ENCODE data around the gene LRRC27.
A peak's percentile ranks its signal among the peaks of the same experiment; 100 is the strongest.

LRRC27 gene

GRCh38 chr10:132392184-132392800, 60.3 kb downstream of the LRRC27 start:
- no peak for ATAC-seq

GRCh38 chr10:132392811-132393694, 61.1 kb downstream of the LRRC27 start:
- no peak for ATAC-seq

- ATAC-seq: no peak
Observed at GRCh38 chr10:132393695-132394181, 61.7 kb downstream of the LRRC27 start.

DNA sequence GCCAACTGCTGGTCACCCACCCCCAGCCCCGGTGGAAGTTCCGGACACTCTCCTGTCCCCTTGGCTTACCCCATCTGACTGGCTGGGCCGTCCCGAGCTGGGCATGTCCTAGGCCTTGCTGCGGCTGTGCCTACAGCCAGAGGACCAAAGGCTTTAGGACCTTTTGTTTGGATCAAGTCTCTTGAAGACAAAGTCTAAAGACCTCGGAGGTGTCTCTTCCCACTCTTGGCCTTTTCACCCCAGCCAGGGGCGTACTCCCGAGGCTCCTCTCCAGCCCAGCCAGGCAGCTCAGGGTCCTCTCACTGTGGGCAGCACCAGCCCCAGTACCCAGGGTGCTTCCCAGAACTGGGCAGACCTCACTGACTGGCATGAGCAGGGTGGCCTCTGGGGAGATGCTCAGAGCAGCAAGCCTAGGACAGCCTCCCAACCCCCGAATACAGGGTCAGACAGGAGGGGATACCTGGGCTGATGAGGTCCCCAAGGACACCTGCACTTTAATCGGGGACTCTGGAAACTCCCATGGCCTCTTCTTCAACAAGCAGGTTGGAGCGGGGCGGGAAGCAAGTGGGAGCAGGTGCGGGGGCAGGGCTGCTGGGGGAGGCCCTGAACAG, 62.3 kb downstream of the LRRC27 start:
- ATAC-seq: no peak

GRCh38 chr10:132394936-132395703, 63.1 kb downstream of the LRRC27 start:
- ATAC-seq: no peak

- ATAC-seq: no peak
Observed at GRCh38 chr10:132395704-132396493, 63.9 kb downstream of the LRRC27 start.

DNA sequence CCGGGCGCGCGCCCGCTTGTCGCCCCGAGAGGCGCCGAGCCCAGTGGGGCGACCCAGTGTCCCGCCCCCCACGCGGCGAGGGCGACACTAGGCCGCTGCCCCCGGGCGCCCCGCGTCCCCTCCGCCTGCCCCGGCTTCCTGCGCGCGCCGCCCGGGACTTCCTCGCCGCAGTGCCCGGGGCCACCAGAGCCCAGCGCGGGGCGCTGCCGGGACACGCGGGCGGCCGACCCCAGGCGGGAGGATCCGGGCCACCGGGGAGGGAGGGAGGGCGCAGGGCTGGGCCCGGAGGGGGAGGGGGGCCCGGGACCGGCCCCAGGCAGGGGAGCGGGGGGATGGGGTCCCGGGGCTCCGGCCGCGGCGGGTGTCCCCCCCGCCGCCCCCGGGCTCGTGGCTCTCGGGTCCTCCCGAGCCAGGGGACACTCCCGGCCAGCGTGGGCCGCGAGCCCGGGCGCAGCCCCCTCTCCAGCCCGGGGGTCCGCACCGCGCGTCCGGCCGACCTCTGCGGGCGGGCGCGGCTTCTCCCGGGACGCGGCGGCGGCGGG, 64.6 kb downstream of the LRRC27 start:
- peak; percentile 64 to 68 for ATAC-seq

DNA sequence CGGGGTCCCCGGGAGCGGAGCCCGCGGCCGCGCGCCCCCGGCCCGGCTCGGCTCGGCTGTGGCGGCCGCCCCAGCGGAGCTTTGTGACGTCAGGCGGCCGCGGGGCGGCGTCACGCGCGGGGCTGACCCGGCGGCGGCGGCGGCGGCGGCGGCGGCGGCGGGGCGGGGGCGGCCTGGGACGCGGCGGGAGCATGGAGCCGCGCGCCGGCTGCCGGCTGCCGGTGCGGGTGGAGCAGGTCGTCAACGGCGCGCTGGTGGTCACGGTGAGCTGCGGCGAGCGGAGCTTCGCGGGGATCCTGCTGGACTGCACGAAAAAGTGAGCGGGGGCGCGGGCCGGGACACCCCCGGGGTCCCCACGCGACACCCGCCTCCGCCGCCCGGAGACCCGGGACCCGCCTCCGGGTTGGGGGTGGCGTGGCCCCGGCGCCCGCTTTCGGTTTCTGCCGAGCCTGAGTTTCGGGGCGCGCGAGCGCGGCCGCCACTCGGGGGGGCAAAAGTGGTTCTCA, 65.1 kb downstream of the LRRC27 start, which contains the start of gene PWWP2B:
Gene PWWP2B, plus strand, starts transcription at position 165 of the 506 bp plus-strand sequence. Its CDS starts 27 bp downstream, at position 192.
- ATAC-seq: peak; percentile 22 to 40

DNA sequence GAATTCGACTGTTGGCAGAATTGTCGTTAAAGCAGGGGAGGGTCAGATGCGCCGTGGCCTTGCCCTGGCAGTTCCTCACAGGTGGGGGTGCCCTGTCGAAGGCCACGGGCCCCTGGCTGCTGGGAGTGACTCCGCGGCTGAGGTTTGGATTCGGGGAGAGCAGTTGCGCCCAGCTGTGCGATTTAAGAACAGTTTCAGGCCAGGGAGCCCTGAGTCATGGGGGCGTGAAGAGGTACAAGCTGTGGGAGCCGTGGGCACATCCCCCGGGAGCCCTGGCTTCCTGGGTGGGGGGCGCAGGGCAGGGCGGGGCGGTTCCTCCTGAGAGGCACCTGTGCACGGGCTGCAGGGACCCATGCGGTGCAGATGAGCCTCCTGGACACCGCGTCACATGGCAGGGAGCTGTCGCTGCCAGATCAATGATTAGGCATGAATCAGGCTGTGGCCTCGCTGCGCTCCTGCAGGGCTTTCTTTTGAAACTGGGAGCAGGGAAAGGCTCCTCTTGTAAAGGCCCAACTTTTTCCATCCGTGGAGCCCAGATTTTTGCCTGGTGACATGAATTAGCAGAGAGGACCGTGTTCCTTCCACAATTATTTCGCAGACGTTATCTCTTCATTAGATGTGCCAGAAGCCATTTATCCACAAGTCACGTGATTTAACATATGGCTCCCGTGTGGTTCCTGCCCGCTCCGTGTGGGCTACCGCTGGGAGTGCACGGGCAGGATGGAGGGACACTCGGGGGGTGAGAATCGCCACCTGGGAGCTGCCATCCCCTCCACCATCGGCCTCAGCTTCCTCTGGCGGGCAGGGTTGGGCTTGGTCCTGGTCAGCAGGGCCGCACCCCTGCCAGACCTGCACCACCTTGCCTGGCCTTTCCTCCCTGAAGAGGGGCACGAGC, 65.9 kb downstream of the LRRC27 start:
- ATAC-seq: peak; percentile 30 to 31

GRCh38 chr10:132398566-132398991, 66.6 kb downstream of the LRRC27 start:
- no peak for ATAC-seq

GRCh38 chr10:132399117-132400035, 67.4 kb downstream of the LRRC27 start:
- ATAC-seq: no peak

- ATAC-seq: no peak
Observed at GRCh38 chr10:132400041-132400546, 68.1 kb downstream of the LRRC27 start.

DNA sequence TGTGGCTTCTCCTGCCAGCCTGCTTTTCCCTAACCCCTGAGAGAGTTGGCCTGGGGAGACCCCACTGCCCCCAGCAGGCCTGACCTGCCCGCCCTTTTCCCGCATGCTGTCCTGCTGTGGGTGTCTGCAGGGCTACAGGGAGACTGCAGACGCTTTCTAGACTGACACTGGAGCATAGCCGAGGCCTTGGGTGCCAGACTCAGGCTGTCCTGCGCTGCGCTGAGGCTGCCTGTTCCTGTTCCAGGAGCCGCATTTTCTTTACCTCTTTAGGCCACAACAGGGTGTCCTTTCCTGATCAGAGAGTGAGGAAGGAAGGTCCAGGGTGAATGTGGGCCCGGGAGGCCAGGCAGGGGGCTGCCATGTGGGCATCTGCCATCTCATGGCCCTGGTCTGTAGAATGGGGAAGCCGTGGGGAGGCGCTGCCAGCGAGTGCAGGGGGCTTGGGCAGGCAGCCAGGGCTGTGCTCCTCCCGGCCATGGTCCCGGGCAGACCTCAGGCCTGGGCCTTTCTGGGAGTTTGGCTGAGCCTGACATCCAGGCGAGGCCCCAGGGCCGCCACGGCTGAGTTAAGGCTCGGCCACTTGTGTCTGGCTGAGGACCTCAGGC, 68.7 kb downstream of the LRRC27 start:
- ATAC-seq: no peak

DNA sequence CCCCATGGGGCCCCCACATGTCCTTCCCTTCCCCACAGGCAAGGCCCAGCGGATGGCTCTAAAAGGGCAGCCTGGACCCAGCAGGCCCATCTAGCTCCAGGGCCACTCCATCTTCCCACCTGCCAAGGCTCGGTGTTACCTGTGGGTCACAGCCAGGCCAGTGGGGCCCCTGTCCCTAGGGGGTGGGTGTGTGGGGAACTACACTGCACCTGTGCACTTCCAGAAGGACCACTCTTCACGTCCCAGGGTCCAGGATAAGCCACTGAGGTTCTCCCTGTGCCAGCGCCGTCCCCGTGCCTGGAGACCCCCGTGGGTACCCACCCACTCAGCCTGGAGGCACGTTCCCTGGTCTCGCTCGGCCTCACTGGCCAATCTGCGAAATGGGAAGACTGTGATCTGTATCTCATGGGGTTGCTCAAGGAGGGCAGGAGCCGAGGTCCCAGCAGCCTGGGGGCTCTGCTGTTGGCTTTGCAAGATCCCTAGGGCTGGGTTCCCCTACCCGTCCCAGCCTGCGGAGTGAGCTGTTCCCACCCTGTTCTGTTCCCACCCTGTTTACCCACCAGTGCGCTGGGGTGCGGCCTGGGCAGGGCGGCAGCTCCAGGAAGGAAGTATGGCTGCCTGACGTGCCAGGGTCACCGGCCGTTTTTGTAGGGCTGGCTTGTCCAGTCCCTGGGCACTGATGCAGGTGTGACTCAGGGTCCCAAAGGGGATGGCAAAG, 69.6 kb downstream of the LRRC27 start:
- ATAC-seq: no peak

GRCh38 chr10:132402781-132403241, 70.8 kb downstream of the LRRC27 start:
- ATAC-seq: no peak

DNA sequence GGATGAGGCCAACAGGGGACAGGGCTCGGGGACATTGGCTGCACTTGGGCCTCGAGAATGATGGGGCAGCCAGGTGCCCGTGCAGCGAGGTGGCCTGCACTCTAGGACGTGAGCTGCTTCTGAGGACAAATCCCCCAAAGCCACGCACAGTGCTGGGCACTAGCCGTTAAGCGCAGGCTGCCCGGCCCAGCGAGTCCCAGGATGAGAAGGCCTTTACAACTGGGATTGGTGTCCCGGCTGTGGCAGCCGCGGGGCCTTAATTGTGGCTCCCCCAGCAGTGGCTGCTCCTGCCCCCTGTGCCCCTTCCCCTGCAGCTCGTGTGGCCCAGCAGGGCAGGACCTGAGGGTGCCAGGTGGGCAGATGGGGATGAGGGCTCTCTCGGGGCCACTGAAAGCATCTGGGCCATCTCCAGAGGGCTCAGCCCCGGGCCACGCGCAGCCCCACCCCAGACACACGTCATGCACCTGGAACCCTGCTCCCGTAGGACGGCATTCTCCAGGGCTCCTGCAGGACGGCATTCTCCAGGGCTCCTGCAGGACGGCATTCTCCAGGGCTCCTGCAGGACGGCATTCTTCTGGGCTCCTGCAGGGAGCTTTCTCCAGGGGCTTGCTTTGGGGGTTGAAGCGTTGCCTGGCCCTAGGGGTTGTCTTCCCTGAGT, 71.6 kb downstream of the LRRC27 start:
- ATAC-seq: no peak

Data from activated CD4-positive, CD25-positive, alpha-beta regulatory T cell treated with anti-CD3 and anti-CD28 coated beads, Interleukin-2, amount 50 U/mL, for 24 hours (primary cell).